ENCODE measurements around the gene VGLL4. TPM values are rescaled to one million over a fixed set of nuclear protein-coding genes. Genes with fewer than 3 reads are reported as not detected.

VGLL4 gene
- total RNA-seq, 1 donor from 2014 or later: 29.4 TPM

DNA sequence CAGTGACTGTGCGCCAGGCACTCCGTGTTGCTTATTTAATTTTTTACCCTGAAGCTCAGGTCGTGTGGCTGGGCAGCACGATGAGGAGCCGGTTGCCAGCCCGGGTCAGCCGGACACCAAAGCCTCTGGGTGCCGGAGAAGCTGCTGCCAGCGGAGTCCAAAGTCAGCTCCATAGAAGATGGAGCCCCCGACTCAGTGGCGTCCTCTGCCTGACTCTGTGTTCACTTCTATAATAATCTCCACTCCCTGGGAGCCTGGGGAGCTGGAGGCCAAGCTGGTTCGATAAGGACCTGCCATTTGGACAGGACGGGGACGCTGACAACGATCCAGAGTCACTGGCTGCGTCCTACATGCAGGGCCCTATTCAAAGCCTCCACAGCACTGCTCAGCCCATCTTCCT is 78.6 kb downstream of the VGLL4 start:
- Mint-ChIP-seq H3K36me3 (ENCODE audit: unreplicated experiment) (peaks cover 4% of the 10 kb centered on the region), H3K9me3 (ENCODE audit: unreplicated experiment) (peaks cover 9% of the 10 kb centered on the region), H3K27me3 (ENCODE audit: unreplicated experiment) (peaks cover 5% of the 10 kb centered on the region), H3K4me3 (ENCODE audit: unreplicated experiment) (no peak overlapping the region), H3K4me1 (ENCODE audit: low read depth, unreplicated experiment) (peaks cover 28% of the 10 kb centered on the region), H3K27ac (ENCODE audit: unreplicated experiment) (no peak overlapping the region)
- DNase-seq: no peak
- TF ChIP-seq, protein P1, sequence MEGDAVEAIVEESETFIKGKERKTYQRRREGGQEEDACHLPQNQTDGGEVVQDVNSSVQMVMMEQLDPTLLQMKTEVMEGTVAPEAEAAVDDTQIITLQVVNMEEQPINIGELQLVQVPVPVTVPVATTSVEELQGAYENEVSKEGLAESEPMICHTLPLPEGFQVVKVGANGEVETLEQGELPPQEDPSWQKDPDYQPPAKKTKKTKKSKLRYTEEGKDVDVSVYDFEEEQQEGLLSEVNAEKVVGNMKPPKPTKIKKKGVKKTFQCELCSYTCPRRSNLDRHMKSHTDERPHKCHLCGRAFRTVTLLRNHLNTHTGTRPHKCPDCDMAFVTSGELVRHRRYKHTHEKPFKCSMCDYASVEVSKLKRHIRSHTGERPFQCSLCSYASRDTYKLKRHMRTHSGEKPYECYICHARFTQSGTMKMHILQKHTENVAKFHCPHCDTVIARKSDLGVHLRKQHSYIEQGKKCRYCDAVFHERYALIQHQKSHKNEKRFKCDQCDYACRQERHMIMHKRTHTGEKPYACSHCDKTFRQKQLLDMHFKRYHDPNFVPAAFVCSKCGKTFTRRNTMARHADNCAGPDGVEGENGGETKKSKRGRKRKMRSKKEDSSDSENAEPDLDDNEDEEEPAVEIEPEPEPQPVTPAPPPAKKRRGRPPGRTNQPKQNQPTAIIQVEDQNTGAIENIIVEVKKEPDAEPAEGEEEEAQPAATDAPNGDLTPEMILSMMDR (IDR thresholded peaks at IDR 0.05; ENCODE audit: partially characterized antibody, unreplicated experiment): no peak

DNA sequence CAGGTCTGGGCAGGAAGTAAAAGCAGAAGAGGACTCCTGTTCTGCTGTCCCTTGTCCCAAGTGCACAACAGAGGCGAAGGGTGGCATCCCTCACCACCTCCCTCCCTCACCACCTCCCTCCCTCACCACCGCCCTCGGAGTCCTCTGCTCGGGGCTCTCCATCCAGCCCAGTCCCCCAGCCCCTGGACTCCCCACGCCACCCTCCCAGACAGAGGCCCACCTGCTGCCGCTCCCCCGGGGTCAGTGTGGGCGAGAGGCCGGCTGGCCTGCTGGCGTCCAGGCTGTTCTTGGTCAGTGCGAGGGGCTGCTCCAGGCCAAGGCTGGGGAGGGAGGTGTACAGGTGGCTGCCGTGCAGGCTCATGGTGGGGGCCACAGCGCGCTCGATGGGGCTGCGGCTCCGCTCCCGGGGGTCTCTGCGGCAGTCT is 79.1 kb downstream of the VGLL4 start:
- TF ChIP-seq, protein P1 (IDR thresholded peaks at IDR 0.05; ENCODE audit: partially characterized antibody, unreplicated experiment): no peak
- Mint-ChIP-seq H3K9me3 (ENCODE audit: unreplicated experiment) (peaks cover 9% of the 10 kb centered on the region), H3K4me1 (ENCODE audit: low read depth, unreplicated experiment) (peaks cover 33% of the 10 kb centered on the region), H3K27ac (ENCODE audit: unreplicated experiment) (peak overlapping the region; percentile 76), H3K36me3 (ENCODE audit: unreplicated experiment) (peaks cover 4% of the 10 kb centered on the region), H3K4me3 (ENCODE audit: unreplicated experiment) (no peak overlapping the region), H3K27me3 (ENCODE audit: unreplicated experiment) (peaks cover 7% of the 10 kb centered on the region)
- no peak for DNase-seq

DNA sequence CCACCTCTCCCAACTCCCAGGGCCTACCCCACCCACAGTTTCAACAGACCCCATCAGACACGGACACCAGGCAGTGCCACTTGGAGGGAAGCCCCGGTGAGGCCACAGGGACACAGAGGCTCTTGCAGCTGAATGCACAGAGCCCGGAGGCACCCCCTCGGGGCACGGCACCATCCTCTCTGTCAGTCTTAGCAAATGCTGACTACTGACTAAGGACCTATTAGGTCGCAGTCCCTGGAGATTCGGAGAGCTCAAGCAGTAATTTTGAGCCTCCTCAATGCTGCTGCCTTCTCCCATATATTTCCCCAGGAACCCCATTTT is 79.9 kb downstream of the VGLL4 start:
- peak overlapping the region; percentile 76 for H3K27ac Mint-ChIP-seq (ENCODE audit: unreplicated experiment)
- peaks cover 10% of the 10 kb centered on the region for H3K27me3 Mint-ChIP-seq (ENCODE audit: unreplicated experiment)
- peak overlapping the region; percentile 42 for H3K4me3 Mint-ChIP-seq (ENCODE audit: unreplicated experiment)
- H3K4me1 Mint-ChIP-seq (ENCODE audit: low read depth, unreplicated experiment): peaks cover 37% of the 10 kb centered on the region
- TF ChIP-seq, protein P1 (IDR thresholded peaks at IDR 0.05; ENCODE audit: partially characterized antibody, unreplicated experiment): no peak
- peak; percentile 71 for DNase-seq
- peaks cover 11% of the 10 kb centered on the region for H3K9me3 Mint-ChIP-seq (ENCODE audit: unreplicated experiment)
- peaks cover 4% of the 10 kb centered on the region for H3K36me3 Mint-ChIP-seq (ENCODE audit: unreplicated experiment)

DNA sequence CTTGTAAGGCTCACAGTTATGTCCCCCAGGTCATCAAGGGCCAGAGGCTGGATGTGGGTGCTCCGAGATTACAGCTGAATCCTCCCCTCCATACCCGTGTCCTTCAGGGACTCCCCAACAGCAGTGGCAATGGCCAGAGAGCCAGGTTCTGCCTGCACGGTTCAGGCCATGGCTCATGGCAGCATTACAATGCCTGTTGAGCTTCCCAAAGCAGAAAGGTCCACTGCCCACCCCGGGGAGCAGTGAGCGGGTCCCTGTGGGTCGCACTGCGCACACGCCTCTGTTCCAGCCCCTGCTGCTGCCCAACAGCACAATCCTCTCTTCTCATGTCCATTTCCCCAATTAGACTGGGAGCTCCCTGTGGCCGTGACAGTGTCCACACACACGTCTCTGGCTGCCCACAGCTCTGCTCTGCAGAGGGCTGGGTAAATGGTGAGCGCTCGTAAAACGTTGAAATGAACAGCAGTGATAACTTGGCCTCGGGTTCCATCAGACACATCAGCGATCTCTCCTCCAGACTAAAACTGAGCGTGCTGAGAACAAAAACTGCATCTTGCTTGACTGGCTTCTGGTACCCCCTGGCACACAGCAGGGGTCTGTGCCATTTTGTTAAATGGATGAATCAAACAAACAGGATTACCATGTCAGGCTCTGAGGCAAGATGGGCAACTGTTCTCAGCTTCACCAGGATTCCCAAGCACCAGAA is 80.4 kb downstream of the VGLL4 start:
- H3K9me3 Mint-ChIP-seq (ENCODE audit: unreplicated experiment): peaks cover 13% of the 10 kb centered on the region
- DNase-seq: no peak
- TF ChIP-seq, protein P1 (IDR thresholded peaks at IDR 0.05; ENCODE audit: partially characterized antibody, unreplicated experiment): no peak
- peaks cover 4% of the 10 kb centered on the region for H3K36me3 Mint-ChIP-seq (ENCODE audit: unreplicated experiment)
- H3K27ac Mint-ChIP-seq (ENCODE audit: unreplicated experiment): peak overlapping the region; percentile 76
- peaks cover 40% of the 10 kb centered on the region for H3K4me1 Mint-ChIP-seq (ENCODE audit: low read depth, unreplicated experiment)
- H3K27me3 Mint-ChIP-seq (ENCODE audit: unreplicated experiment): peaks cover 14% of the 10 kb centered on the region
- H3K4me3 Mint-ChIP-seq (ENCODE audit: unreplicated experiment): no peak overlapping the region

DNA sequence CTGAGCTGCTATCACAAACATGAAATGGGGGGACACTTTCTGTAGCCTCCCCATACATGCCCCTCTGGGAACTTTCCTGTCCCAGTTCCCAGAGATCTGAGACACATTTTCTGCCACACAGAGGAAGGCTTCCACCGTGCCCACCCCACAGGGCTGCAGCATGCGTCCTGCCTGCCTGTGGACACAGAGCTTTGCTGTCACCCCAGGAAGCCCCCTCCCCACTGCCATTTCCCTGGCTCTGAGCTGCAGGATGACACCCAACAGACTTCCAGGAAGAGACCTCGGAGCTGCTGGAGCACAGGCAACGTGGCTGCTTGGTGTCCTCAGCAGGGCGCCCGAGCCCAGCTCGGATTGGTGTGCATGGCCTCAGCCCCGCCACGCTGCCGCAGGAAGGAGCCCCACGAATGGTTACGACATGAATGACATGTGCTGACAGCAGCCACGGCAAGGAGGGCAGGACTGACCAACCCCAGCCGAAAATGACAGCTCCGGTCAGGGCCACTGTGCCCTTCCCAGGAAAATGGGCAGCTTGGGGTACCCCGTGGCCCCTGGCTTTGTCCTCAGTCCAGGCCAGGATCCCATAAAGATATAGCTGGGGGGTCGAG is 81.3 kb downstream of the VGLL4 start:
- peaks cover 13% of the 10 kb centered on the region for H3K9me3 Mint-ChIP-seq (ENCODE audit: unreplicated experiment)
- H3K27me3 Mint-ChIP-seq (ENCODE audit: unreplicated experiment): peaks cover 14% of the 10 kb centered on the region
- peak overlapping the region; percentile 33 for H3K27ac Mint-ChIP-seq (ENCODE audit: unreplicated experiment)
- peak overlapping the region; percentile 25 for H3K4me3 Mint-ChIP-seq (ENCODE audit: unreplicated experiment)
- TF ChIP-seq, protein P1 (IDR thresholded peaks at IDR 0.05; ENCODE audit: partially characterized antibody, unreplicated experiment): no peak
- H3K4me1 Mint-ChIP-seq (ENCODE audit: low read depth, unreplicated experiment): peaks cover 49% of the 10 kb centered on the region
- DNase-seq: no peak
- H3K36me3 Mint-ChIP-seq (ENCODE audit: unreplicated experiment): peaks cover 4% of the 10 kb centered on the region

Data from glutamatergic neuron (in vitro differentiated cells).